Stomach (tissue), 9 donors: ENCODE results near the gene ADM2. TPM values are rescaled to one million over a fixed set of nuclear protein-coding genes. Genes with fewer than 3 reads are reported as not detected.

Experiments used
- DNase-seq, 2 donors: peaks; one replicate each; pipeline versions ENCODE4 v3.0.0 to v3.0.0-alpha.2; 2013 to 2019
- H3K27ac ChIP-seq, 5 donors: fragments of 200-600 bp in 4 of 5; sonication (generic) in 4 of 5; one replicate each; pipeline ENCODE4 v1.5.1; 2013 to 2019; ENCODE audit warnings: mild to moderate bottlenecking in 1 of 5, moderate library complexity in 1 of 5
- H3K27me3 ChIP-seq, 3 donors: fragments of 200-600 bp; sonication (generic); one replicate each; pipeline ENCODE4 v1.5.1; 2017 to 2019; ENCODE audit warnings: mixed run types in 1 of 3
- H3K36me3 ChIP-seq, 4 donors: fragments of 200-600 bp; sonication (generic); 1 replicate in 3 of 4; 2 replicates in 1 of 4; pipeline ENCODE4 v1.5.1; 2016 to 2019
- H3K4me1 ChIP-seq, 4 donors: fragments of 200-600 bp; sonication (generic); one replicate each; pipeline ENCODE4 v1.5.1; 2016 to 2019
- H3K4me3 ChIP-seq, 4 donors: fragments of 200-600 bp; sonication (generic) in 3 of 4; one replicate each; pipeline ENCODE4 v1.5.1; 2016 to 2019; ENCODE audit warnings: mild to moderate bottlenecking in 1 of 4
- H3K9me3 ChIP-seq, 4 donors: fragments of 200-600 bp; sonication (generic); one replicate each; pipeline ENCODE4 v1.5.1; 2016 to 2019
- CTCF ChIP-seq, 7 experiments: fragments of 450-650 bp in 4 of 7; fragments of 200-600 bp in 3 of 7; sonication (generic) in 3 of 7; IDR thresholded peaks; one replicate each; pipeline ENCODE4 v1.5.1; 2016 to 2019; ENCODE audit warnings: antibody characterized with exemption in 7 of 7, control low read depth in 2 of 7, mild to moderate bottlenecking in 1 of 7
- EP300 ChIP-seq: sonication (generic); formaldehyde crosslinking; IDR thresholded peaks from one replicate; pipeline ENCODE4 v1.6.1; 2017; ENCODE audit warnings: antibody characterized with exemption
- POLR2A ChIP-seq, 4 donors: fragments of 450-650 bp; IDR thresholded peaks; one replicate each; pipeline ENCODE4 v1.6.1; 2016; ENCODE audit warnings: antibody characterized with exemption in 4 of 4, control low read depth in 2 of 4, mild to moderate bottlenecking in 1 of 4, moderate library complexity in 1 of 4
- POLR2AphosphoS5 ChIP-seq, 3 donors: sonication (generic); formaldehyde crosslinking; IDR thresholded peaks; one replicate each; pipeline ENCODE4 v1.6.1; 2016; ENCODE audit warnings: antibody characterized with exemption in 3 of 3
- WGBS, 5 donors: extraction: QIAGEN DNeasy Blood & Tissue Kit in 3 of 5; methylation state at CpG; one replicate each; pipeline versions ENCODE4 v1.1.5 to v1.1.7; 2013 to 2018; 5-methylcytosine and 5-hydroxymethylcytosine counted together
- intact Hi-C: fragments of 100-400 bp; cut with DNase I; formaldehyde crosslinking; loops from one replicate; pipeline ENCODE4 v1.15.1; 2023; ENCODE audit warnings: low total_unique reads
- polyA plus RNA-seq, 3 donors: library from polyadenylated mRNA; stranded (reverse); fragments of 200-250 nt; gene quantifications; one replicate each; pipeline ENCODE4 v1.2.3, GENCODE V29; 2013
- total RNA-seq, 5 donors: library from RNA; depleted of rRNA; stranded (reverse); fragments of >200 nt; gene quantifications; one replicate each; pipeline versions ENCODE4 v1.1.0 to v1.2.3, GENCODE V29; 2014 to 2016
- donor health status: healthy with polysubstance abuse.
- donor health status: Bipolar disorder and iron deficiency.
- donor health status: healthy.

ADM2 gene
- total and polyA plus RNA-seq, 8 donors, result 0.37 to 3.7 (median 1.5) TPM; not detected in 3

DNA sequence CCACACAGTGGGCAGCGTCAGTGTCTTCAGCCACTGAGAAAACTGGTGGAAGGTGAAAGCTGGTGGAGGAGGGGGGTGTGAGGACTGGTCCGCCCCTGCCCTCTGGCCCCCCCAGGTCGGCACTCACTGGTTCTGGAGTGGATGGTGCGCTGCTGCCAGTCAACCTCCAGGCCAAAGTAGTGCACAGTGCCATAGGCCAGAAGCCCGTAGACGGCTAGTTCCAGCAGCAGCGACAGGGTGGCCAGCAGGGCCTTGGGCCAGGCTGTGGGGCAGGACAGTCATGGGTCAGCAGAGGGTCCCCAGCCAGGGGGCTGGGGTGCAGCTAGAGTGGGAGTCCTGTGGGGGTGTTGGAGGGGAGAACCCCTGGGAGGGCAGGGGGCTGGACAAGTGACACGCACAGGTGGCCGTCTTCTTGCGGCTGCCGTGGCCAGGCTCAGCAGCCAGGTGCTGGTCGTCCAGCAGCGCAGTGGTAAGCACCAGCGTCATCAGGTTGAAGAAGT, 24.0 kb downstream of the ADM2 start:
- Histone ChIP-seq H3K27me3 (no peaks in the 10 kb centered on the region), H3K27ac (no peak overlapping the region), H3K9me3 (no peaks in the 10 kb centered on the region), H3K4me1 (peaks cover 23 to 46% (median 37%) of the 10 kb centered on the region in 4 donors), H3K4me3 (no peak overlapping the region), H3K36me3 (peaks cover 27 to 41% (median 40%) of the 10 kb centered on the region in 4 donors)
- intact Hi-C loops, result loop anchor here (10.0 kb wide), 1 partner anchor 251 kb away; the partner anchor contains the start of gene HDAC10
- TF ChIP-seq EP300 (no peak), POLR2AphosphoS5 (IDR thresholded peaks at IDR 0.05) (no peak), POLR2A (IDR thresholded peaks at IDR 0.05) (no peak), CTCF (IDR thresholded peaks at IDR 0.05) (no peak)
- no peak for DNase-seq
- 84 to 98% (median 91%) methylated on average over 9 to 14 of the region's 14 CpGs for WGBS, 5 donors

- intact Hi-C loops, result loop anchor here (10.0 kb wide), 1 partner anchor 251 kb away; the partner anchor contains the start of gene HDAC10
Observed at GRCh38 chr22:50505776-50506610, 24.6 kb downstream of the ADM2 start.

GRCh38 chr22:50506611-50507420, 25.5 kb downstream of the ADM2 start:
- no peaks in the 10 kb centered on the region for H3K9me3 ChIP-seq
- WGBS, 5 donors, result 17 to 31% (median 18%) methylated on average over 15 to 21 of the region's 21 CpGs
- intact Hi-C loops, result loop anchor here (10.0 kb wide), 1 partner anchor 252 kb away; the partner anchor contains the start of gene HDAC10
- no peak for TF ChIP-seq CTCF (IDR thresholded peaks at IDR 0.05)
- TF ChIP-seq POLR2AphosphoS5 (IDR thresholded peaks at IDR 0.05), result no peak
- TF ChIP-seq POLR2A (IDR thresholded peaks at IDR 0.05), result no peak
- no peak for TF ChIP-seq EP300
- peak overlapping the region; percentile 84 to 98 (median 88) for H3K27ac ChIP-seq
- no peaks in the 10 kb centered on the region for H3K27me3 ChIP-seq
- peak overlapping the region; percentile 76 to 99 (median 90) for H3K4me3 ChIP-seq
- DNase-seq, result peak in 1 of 2 donors; percentile 62
- H3K36me3 ChIP-seq, result peaks cover 27 to 49% (median 46%) of the 10 kb centered on the region in 4 donors
- peaks cover 23 to 46% (median 39%) of the 10 kb centered on the region in 4 donors for H3K4me1 ChIP-seq

More at GRCh38 chr22:50505776-50506610, 24.6 kb downstream of the ADM2 start:
- H3K27me3 ChIP-seq, result no peaks in the 10 kb centered on the region
- peak in 1 of 2 donors; percentile 27 for DNase-seq
- peaks cover 27 to 48% (median 43%) of the 10 kb centered on the region in 4 donors for H3K36me3 ChIP-seq
- TF ChIP-seq POLR2AphosphoS5 (IDR thresholded peaks at IDR 0.05) (no peak), CTCF (IDR thresholded peaks at IDR 0.05) (no peak), EP300 (no peak), POLR2A (IDR thresholded peaks at IDR 0.05) (no peak)
- 84 to 89% (median 88%) methylated on average over 22 to 41 of the region's 41 CpGs for WGBS, 5 donors
- peaks cover 23 to 46% (median 38%) of the 10 kb centered on the region in 4 donors for H3K4me1 ChIP-seq
- H3K4me3 ChIP-seq, result peak overlapping the region; percentile 76 to 99 (median 90)
- H3K9me3 ChIP-seq, result no peaks in the 10 kb centered on the region
- H3K27ac ChIP-seq, result peak overlapping the region in 1 of 5 donors; percentile 98
